GM06990 (cell line): ENCODE measurements around the gene PLXNB2.

ENCODE experiments used
- DNase-seq: peaks from one replicate; pipeline ENCODE4 v3.0.0-alpha.2; 2011; ENCODE audit not compliant: insufficient read length; ENCODE audit errors: extremely low read depth
- H3K27me3 ChIP-seq: replicated peaks from 2 replicates; pipeline ENCODE4 v1.6.0; 2011; ENCODE audit warnings: low read length; ENCODE audit not compliant: control insufficient read depth, insufficient read depth
- H3K36me3 ChIP-seq: 2 replicates; pipeline ENCODE4 v1.5.1; 2011; ENCODE audit warnings: low read length; ENCODE audit not compliant: control insufficient read depth, insufficient read depth
- H3K4me3 ChIP-seq: replicated peaks from 2 replicates; pipeline ENCODE4 v1.5.1; 2011; ENCODE audit warnings: low read depth, mild to moderate bottlenecking, control low read depth, low read length
- CTCF ChIP-seq: IDR thresholded peaks from 2 replicates; pipeline ENCODE4 v1.5.1; 2011; ENCODE audit warnings: low read length, control low read depth, mild to moderate bottlenecking, inconsistent platforms; ENCODE audit not compliant: insufficient read depth, poor library complexity, severe bottlenecking

PLXNB2 gene

GRCh38 chr22:50299785-50300619, 7.4 kb downstream of the PLXNB2 start:
- TF ChIP-seq CTCF: no peak
- Histone ChIP-seq H3K27me3 (no peaks in the 10 kb centered on the region), H3K4me3 (no peak overlapping the region), H3K36me3 (peaks cover 6% of the 10 kb centered on the region)
- DNase-seq: no peak

GRCh38 chr22:50298937-50299784, 8.3 kb downstream of the PLXNB2 start:
- Histone ChIP-seq H3K27me3 (no peaks in the 10 kb centered on the region), H3K4me3 (no peak overlapping the region), H3K36me3 (peaks cover 8% of the 10 kb centered on the region)
- DNase-seq: no peak
- TF ChIP-seq CTCF: no peak

- DNase-seq: no peak
- Histone ChIP-seq H3K27me3 (no peaks in the 10 kb centered on the region), H3K4me3 (no peak overlapping the region), H3K36me3 (peaks cover 7% of the 10 kb centered on the region)
- TF ChIP-seq CTCF: no peak
These were observed 9.2 kb downstream of the PLXNB2 start for GRCh38 chr22:50298266-50298637.

GRCh38 chr22:50297510-50298265, 9.8 kb downstream of the PLXNB2 start:
- DNase-seq: no peak
- Histone ChIP-seq H3K36me3 (peaks cover 5% of the 10 kb centered on the region), H3K4me3 (no peak overlapping the region), H3K27me3 (no peaks in the 10 kb centered on the region)
- TF ChIP-seq CTCF: no peak

- Histone ChIP-seq H3K27me3 (no peaks in the 10 kb centered on the region), H3K4me3 (no peak overlapping the region), H3K36me3 (peaks cover 5% of the 10 kb centered on the region)
- no peak for TF ChIP-seq CTCF
- DNase-seq: no peak
These were observed 10.6 kb downstream of the PLXNB2 start for GRCh38 chr22:50296658-50297490.
